ENCODE results near the gene SPRING1.

The SPRING1 gene

GRCh38 chr12:116739381-116739887 lies 1.6 kb upstream of the SPRING1 start:
- DNase-seq = no peak

GRCh38 chr12:116736962-116737773 lies 701 bp downstream of the SPRING1 start:
- no peak for DNase-seq

- no peak for DNase-seq
Observed at GRCh38 chr12:116735951-116736599, 1.8 kb downstream of the SPRING1 start.

- no peak for DNase-seq
Observed at GRCh38 chr12:116735084-116735483, 2.8 kb downstream of the SPRING1 start.

- no peak for DNase-seq
Observed at GRCh38 chr12:116734156-116734768, 3.6 kb downstream of the SPRING1 start.

GRCh38 chr12:116731801-116732200 lies 6.1 kb downstream of the SPRING1 start:
- no peak for DNase-seq

GRCh38 chr12:116727891-116728290 lies 10.0 kb downstream of the SPRING1 start:
- no peak for DNase-seq

- no peak for DNase-seq
Observed at GRCh38 chr12:116727261-116727660, 10.6 kb downstream of the SPRING1 start.

GRCh38 chr12:116726694-116727093 lies 11.2 kb downstream of the SPRING1 start:
- no peak for DNase-seq

GRCh38 chr12:116722245-116722644 lies 15.6 kb downstream of the SPRING1 start:
- no peak for DNase-seq

GRCh38 chr12:116719731-116720528 lies 17.9 kb downstream of the SPRING1 start:
- no peak for DNase-seq

- DNase-seq = no peak
Observed at GRCh38 chr12:116718655-116719454, 19.0 kb downstream of the SPRING1 start.

- no peak for DNase-seq
Observed at GRCh38 chr12:116717466-116718437, 20.1 kb downstream of the SPRING1 start.

- DNase-seq = no peak
Observed at GRCh38 chr12:116714175-116714574, 23.7 kb downstream of the SPRING1 start.

GRCh38 chr12:116713527-116713926 lies 24.3 kb downstream of the SPRING1 start:
- DNase-seq = no peak

GRCh38 chr12:116712458-116713303 lies 25.2 kb downstream of the SPRING1 start:
- DNase-seq = no peak

GRCh38 chr12:116710370-116711150 lies 27.3 kb downstream of the SPRING1 start:
- DNase-seq = no peak

- no peak for DNase-seq
Observed at GRCh38 chr12:116709768-116710167, 28.1 kb downstream of the SPRING1 start.

Data from T-helper 9 cell (primary cell).